ENCODE measurements around the gene TPRX2. TPM values are rescaled to one million over a fixed set of nuclear protein-coding genes. Genes with fewer than 3 reads are reported as not detected.
"Not testable (repeated sequence)": the region's sequence is repeated elsewhere in the genome, so short reads cannot be mapped to it uniquely, and the experiment has no call there.

The TPRX2 gene
- polyA plus RNA-seq, 1 donor from 2014 or later = not detected

DNA sequence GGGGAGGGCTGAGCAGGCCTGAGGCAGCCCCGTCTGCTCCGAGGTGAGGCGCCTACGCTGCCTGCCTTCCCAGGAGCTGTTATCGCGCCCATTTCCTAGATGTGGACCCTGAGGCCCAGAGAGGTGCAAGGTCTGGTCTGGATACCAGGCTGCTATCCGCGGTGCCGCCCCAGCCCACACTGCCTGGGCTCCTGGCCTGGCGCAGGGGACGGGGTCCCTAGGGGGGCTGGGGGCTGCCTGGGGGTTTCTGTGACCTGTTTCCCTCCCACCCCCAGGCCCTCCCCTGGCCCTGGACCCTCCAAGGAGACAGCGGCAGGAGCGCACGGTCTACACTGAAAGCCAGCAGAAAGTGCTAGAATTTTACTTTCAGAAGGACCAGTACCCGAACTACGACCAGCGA lies 803 bp downstream of the TPRX2 start:
- H3K4me3 ChIP-seq (ENCODE audit: low read length); H2AFZ ChIP-seq (ENCODE audit: low read depth, low read length); H3K9me3 ChIP-seq (ENCODE audit: low read length); H3K79me2 ChIP-seq (replicated peaks; ENCODE audit: insufficient read depth, low read length); H3K27me3 ChIP-seq (ENCODE audit: insufficient read depth, low read depth, low read length); H3K9me2 ChIP-seq (ENCODE audit: insufficient read depth, low read length); H3K27ac ChIP-seq (ENCODE audit: low read length); H4K20me1 ChIP-seq (ENCODE audit: insufficient read depth); H3K36me3 ChIP-seq (ENCODE audit: insufficient read depth, low read length); H3F3A ChIP-seq (ENCODE audit: insufficient read depth, low read length, poor library complexity, severe bottlenecking); H3K4me2 ChIP-seq (ENCODE audit: low read length); H3K9ac ChIP-seq (ENCODE audit: low read length): not testable (repeated sequence)

DNA sequence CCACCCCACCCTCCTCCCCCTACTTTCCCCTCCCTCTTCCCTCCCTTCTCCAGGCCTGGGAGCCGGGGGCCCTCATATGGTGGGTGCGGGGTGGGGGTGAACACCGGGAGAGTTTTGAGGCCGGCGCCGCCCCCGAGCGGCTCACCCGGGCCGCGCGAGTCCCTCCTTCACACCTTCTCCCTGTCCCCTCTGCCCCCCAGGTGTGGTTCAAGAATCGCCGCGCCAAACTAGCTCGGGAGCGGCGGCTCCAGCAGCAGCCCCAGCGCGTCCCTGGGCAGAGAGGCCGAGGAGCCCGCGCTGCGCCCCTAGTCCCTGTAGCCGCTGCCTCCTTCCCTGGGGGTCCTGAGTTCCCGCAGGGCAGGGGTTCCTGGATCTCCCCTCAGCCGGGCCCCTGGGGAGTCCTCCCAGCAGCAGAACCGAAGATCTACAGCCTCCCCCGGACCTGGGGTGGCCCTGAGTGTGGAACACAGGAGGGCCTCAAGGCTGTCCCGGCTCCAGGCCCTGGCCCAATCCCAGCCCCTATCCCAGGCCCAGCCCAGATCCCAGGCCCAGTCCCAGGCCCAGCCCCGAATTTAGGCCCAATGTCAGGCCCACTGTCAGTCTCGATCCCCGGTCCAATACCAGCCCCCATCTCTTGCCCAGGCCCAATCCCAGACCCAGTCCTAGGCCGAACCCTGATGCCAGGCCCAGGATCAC lies 1.7 kb downstream of the TPRX2 start:
- TF ChIP-seq POLR2AphosphoS5 (IDR thresholded peaks at IDR 0.05) (no peak), EZH2 (IDR thresholded peaks at IDR 0.05; ENCODE audit: borderline replicate concordance, insufficient read depth, low read length, poor library complexity, severe bottlenecking) (no peak), EP300 (conservative IDR thresholded peaks at IDR 0.05; ENCODE audit: poor library complexity, severe bottlenecking) (no peak), TAF1 (IDR thresholded peaks at IDR 0.05; ENCODE audit: low read depth) (no peak), RAD21 (conservative IDR thresholded peaks at IDR 0.05) (no peak), SMC3 (conservative IDR thresholded peaks at IDR 0.05; ENCODE audit: poor library complexity) (no peak), MXI1 (conservative IDR thresholded peaks at IDR 0.05; ENCODE audit: poor library complexity, severe bottlenecking) (no peak)
- TF ChIP-seq, protein P1, sequence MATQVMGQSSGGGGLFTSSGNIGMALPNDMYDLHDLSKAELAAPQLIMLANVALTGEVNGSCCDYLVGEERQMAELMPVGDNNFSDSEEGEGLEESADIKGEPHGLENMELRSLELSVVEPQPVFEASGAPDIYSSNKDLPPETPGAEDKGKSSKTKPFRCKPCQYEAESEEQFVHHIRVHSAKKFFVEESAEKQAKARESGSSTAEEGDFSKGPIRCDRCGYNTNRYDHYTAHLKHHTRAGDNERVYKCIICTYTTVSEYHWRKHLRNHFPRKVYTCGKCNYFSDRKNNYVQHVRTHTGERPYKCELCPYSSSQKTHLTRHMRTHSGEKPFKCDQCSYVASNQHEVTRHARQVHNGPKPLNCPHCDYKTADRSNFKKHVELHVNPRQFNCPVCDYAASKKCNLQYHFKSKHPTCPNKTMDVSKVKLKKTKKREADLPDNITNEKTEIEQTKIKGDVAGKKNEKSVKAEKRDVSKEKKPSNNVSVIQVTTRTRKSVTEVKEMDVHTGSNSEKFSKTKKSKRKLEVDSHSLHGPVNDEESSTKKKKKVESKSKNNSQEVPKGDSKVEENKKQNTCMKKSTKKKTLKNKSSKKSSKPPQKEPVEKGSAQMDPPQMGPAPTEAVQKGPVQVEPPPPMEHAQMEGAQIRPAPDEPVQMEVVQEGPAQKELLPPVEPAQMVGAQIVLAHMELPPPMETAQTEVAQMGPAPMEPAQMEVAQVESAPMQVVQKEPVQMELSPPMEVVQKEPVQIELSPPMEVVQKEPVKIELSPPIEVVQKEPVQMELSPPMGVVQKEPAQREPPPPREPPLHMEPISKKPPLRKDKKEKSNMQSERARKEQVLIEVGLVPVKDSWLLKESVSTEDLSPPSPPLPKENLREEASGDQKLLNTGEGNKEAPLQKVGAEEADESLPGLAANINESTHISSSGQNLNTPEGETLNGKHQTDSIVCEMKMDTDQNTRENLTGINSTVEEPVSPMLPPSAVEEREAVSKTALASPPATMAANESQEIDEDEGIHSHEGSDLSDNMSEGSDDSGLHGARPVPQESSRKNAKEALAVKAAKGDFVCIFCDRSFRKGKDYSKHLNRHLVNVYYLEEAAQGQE (IDR thresholded peaks at IDR 0.05; ENCODE audit: borderline replicate concordance) = no peak
- TF ChIP-seq, protein P2, sequence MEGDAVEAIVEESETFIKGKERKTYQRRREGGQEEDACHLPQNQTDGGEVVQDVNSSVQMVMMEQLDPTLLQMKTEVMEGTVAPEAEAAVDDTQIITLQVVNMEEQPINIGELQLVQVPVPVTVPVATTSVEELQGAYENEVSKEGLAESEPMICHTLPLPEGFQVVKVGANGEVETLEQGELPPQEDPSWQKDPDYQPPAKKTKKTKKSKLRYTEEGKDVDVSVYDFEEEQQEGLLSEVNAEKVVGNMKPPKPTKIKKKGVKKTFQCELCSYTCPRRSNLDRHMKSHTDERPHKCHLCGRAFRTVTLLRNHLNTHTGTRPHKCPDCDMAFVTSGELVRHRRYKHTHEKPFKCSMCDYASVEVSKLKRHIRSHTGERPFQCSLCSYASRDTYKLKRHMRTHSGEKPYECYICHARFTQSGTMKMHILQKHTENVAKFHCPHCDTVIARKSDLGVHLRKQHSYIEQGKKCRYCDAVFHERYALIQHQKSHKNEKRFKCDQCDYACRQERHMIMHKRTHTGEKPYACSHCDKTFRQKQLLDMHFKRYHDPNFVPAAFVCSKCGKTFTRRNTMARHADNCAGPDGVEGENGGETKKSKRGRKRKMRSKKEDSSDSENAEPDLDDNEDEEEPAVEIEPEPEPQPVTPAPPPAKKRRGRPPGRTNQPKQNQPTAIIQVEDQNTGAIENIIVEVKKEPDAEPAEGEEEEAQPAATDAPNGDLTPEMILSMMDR (IDR thresholded peaks at IDR 0.05; ENCODE audit: poor library complexity, severe bottlenecking) = no peak
- no peaks in the 10 kb centered on the region for H4K20me1 ChIP-seq (ENCODE audit: insufficient read depth)
- no peaks in the 10 kb centered on the region for H3K9me3 ChIP-seq (ENCODE audit: low read length)
- H3K79me2 ChIP-seq (replicated peaks; ENCODE audit: insufficient read depth, low read length) = no peaks in the 10 kb centered on the region
- no peaks in the 10 kb centered on the region for H3F3A ChIP-seq (ENCODE audit: insufficient read depth, low read length, poor library complexity, severe bottlenecking)
- H3K4me3 ChIP-seq (ENCODE audit: low read length) = no peak overlapping the region
- no peaks in the 10 kb centered on the region for H3K36me3 ChIP-seq (ENCODE audit: insufficient read depth, low read length)
- H3K27me3 ChIP-seq (ENCODE audit: insufficient read depth, low read depth, low read length) = no peaks in the 10 kb centered on the region
- no peak overlapping the region for H3K4me2 ChIP-seq (ENCODE audit: low read length)
- no peak overlapping the region for H3K9ac ChIP-seq (ENCODE audit: low read length)
- no peaks in the 10 kb centered on the region for H3K9me2 ChIP-seq (ENCODE audit: insufficient read depth, low read length)
- H3K27ac ChIP-seq (ENCODE audit: low read length) = no peak overlapping the region
- H2AFZ ChIP-seq (ENCODE audit: low read depth, low read length) = no peak overlapping the region
